ENCODE results near the gene IFT57.

DNA sequence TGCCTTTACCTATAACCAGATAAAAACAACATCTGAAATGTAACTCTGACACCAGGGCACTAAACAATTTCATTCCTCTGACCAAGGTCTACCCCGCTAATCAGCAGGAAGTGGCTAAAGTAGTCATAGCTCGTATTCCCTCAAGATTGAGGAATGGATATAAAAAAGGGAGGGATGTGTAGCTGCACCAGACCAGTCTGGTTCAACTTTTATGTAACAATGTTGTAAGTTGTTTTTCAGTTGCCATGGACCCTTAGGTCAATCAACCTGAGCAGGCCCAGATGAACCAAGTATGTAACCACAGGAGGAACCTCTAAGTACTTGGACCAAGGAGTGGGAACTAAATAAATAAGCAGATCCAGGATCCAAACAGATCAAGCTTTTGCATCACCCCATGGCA, 28.4 kb upstream of the IFT57 start:
- TF ChIP-seq, protein P1, sequence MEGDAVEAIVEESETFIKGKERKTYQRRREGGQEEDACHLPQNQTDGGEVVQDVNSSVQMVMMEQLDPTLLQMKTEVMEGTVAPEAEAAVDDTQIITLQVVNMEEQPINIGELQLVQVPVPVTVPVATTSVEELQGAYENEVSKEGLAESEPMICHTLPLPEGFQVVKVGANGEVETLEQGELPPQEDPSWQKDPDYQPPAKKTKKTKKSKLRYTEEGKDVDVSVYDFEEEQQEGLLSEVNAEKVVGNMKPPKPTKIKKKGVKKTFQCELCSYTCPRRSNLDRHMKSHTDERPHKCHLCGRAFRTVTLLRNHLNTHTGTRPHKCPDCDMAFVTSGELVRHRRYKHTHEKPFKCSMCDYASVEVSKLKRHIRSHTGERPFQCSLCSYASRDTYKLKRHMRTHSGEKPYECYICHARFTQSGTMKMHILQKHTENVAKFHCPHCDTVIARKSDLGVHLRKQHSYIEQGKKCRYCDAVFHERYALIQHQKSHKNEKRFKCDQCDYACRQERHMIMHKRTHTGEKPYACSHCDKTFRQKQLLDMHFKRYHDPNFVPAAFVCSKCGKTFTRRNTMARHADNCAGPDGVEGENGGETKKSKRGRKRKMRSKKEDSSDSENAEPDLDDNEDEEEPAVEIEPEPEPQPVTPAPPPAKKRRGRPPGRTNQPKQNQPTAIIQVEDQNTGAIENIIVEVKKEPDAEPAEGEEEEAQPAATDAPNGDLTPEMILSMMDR (IDR thresholded peaks at IDR 0.05), result no peak
- no peak for TF ChIP-seq EZH2phosphoT487 (IDR thresholded peaks at IDR 0.05)
